WTC11 (cell line): ENCODE results near the gene ARL15. TPM values are rescaled to one million over a fixed set of nuclear protein-coding genes. Genes with fewer than 3 reads are reported as not detected.

ENCODE experiments used
- ATF1 ChIP-seq: sonication (generic); formaldehyde crosslinking; IDR thresholded peaks from 2 replicates; pipeline ENCODE4 v1.8.1; 2023; ENCODE audit warnings: mild to moderate bottlenecking, moderate library complexity, missing genetic modification reagents
- ELF4 ChIP-seq: sonication (generic); formaldehyde crosslinking; IDR thresholded peaks from 2 replicates; pipeline ENCODE4 v1.8.1; 2022; ENCODE audit warnings: low read depth, mild to moderate bottlenecking, moderate library complexity, missing genetic modification reagents
- KAT7 ChIP-seq: sonication (generic); formaldehyde crosslinking; IDR thresholded peaks from 2 replicates; pipeline ENCODE4 v1.8.1; 2023; ENCODE audit warnings: missing genetic modification reagents, mild to moderate bottlenecking, borderline replicate concordance
- NFYB ChIP-seq: sonication (generic); formaldehyde crosslinking; conservative IDR thresholded peaks from 2 replicates; pipeline ENCODE4 v1.8.0; 2022; ENCODE audit warnings: low read depth, missing genetic modification reagents
- NR3C1 ChIP-seq: sonication (generic); formaldehyde crosslinking; conservative IDR thresholded peaks from 2 replicates; pipeline ENCODE4 v1.8.1; 2023; ENCODE audit warnings: low read depth, mild to moderate bottlenecking, missing genetic modification reagents
- OVOL2 ChIP-seq: fragments of 250-450 bp; sonication (Bioruptor Pico); IDR thresholded peaks from 2 replicates; pipeline ENCODE4 v1.9.0; 2021; ENCODE audit warnings: mild to moderate bottlenecking, borderline replicate concordance
- ZNF121 ChIP-seq: sonication (generic); formaldehyde crosslinking; IDR thresholded peaks from 2 replicates; pipeline ENCODE4 v1.8.0; 2023; ENCODE audit warnings: missing genetic modification reagents
- ZNF232 ChIP-seq: sonication (generic); formaldehyde crosslinking; IDR thresholded peaks from 2 replicates; pipeline ENCODE4 v1.8.0; 2022; ENCODE audit warnings: mild to moderate bottlenecking, missing genetic modification reagents
- ZNF317 ChIP-seq: sonication (generic); formaldehyde crosslinking; IDR thresholded peaks from 2 replicates; pipeline ENCODE4 v1.8.1; 2023; ENCODE audit warnings: low read depth, mild to moderate bottlenecking, moderate library complexity, missing genetic modification reagents, borderline replicate concordance
- microRNA-seq: library from miRNA; unstranded; fragments of <30 nt; microRNA quantifications from one replicate; pipeline ENCODE4 v1.2.0, GENCODE V29; 2022; ENCODE audit warnings: borderline number of aligned reads
- total RNA-seq: library from RNA; stranded (reverse); gene quantifications from 3 replicates; pipeline ENCODE4 v1.2.3, GENCODE V29; 2021
- TF ChIP-seq, protein P1 (sequence below): sonication (generic); formaldehyde crosslinking; IDR thresholded peaks from 2 replicates; pipeline ENCODE4 v1.8.0; 2022; ENCODE audit warnings: mild to moderate bottlenecking, missing genetic modification reagents
- TF ChIP-seq, protein P2 (sequence below): fragments of 250-450 bp; sonication (Bioruptor Pico); conservative IDR thresholded peaks from 2 replicates; pipeline ENCODE4 v1.9.0; 2021; ENCODE audit warnings: mild to moderate bottlenecking
- TF ChIP-seq, protein P3 (sequence below): sonication (generic); formaldehyde crosslinking; IDR thresholded peaks from 2 replicates; pipeline ENCODE4 v1.8.1; 2022; ENCODE audit warnings: mild to moderate bottlenecking, missing genetic modification reagents, moderate library complexity, borderline replicate concordance
- TF ChIP-seq, protein P4 (sequence below): sonication (generic); formaldehyde crosslinking; IDR thresholded peaks from 2 replicates; pipeline ENCODE4 v1.8.0; 2022; ENCODE audit warnings: mild to moderate bottlenecking, missing genetic modification reagents

Gene ARL15
- total RNA-seq, 1 experiment from 2014 or later: 20.1 TPM

DNA sequence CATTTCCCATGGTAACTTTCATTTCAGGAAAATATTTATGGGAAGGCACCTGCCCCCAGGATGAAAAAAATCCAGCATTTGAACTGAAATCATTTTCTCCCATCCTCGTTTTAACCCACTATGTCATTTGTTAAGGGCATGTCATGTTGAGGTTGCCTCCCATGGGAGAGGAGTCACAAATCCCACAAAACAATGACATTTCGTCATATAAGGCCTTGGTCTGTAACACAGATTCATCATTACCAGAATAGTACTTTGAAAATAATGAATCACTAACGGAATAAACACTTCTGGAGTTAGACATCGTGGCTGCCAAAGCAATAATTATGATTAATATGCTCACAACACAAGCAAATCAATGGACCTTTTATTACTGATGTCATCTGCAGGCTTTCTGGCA is 475.9 kb downstream of the ARL15 start (continued):
- TF ChIP-seq, protein P1, sequence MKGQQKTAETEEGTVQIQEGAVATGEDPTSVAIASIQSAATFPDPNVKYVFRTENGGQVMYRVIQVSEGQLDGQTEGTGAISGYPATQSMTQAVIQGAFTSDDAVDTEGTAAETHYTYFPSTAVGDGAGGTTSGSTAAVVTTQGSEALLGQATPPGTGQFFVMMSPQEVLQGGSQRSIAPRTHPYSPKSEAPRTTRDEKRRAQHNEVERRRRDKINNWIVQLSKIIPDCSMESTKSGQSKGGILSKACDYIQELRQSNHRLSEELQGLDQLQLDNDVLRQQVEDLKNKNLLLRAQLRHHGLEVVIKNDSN (CRISPR knock-in tag): no peak
- TF ChIP-seq NFYB (CRISPR knock-in tag) (no peak), ZNF317 (CRISPR knock-in tag) (no peak), ZNF121 (CRISPR knock-in tag) (no peak), ZNF232 (CRISPR knock-in tag) (no peak), NR3C1 (CRISPR knock-in tag) (no peak), KAT7 (CRISPR knock-in tag) (no peak), ATF1 (CRISPR knock-in tag) (no peak), ELF4 (CRISPR knock-in tag) (no peak), OVOL2 (CRISPR knock-in tag) (no peak)
- TF ChIP-seq, protein P2, sequence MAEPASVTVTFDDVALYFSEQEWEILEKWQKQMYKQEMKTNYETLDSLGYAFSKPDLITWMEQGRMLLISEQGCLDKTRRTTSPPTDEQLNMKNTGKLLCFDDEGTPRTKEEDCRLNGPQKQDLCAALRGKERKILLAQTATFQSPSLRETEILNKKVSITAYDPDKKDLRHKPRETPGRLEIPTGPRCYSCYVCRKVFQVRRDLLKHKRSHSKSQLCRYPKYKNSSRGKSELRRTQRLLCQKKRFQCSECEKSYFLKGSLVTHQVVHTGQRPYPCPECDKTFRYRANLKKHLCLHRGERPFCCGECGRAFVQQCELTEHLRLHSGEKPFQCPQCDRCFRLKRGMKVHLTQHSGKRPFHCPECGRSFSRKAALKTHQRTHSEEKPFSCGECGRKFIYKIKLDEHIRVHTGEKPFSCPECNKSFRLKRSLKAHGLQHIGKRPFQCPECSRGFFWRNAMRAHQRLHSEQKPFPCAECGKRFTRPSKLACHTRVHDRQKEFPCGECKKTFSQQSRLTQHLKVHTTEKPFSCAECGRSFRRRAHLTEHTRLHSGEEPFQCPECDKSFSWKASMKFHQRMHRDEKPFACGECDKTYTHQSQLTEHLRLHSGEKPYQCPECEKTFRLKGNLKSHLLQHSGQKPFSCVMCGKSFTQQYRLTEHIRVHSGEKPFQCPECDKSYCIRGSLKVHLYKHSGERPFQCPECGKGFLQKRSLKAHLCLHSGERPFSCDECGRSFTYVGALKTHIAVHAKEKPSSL: no peak
- TF ChIP-seq, protein P3, sequence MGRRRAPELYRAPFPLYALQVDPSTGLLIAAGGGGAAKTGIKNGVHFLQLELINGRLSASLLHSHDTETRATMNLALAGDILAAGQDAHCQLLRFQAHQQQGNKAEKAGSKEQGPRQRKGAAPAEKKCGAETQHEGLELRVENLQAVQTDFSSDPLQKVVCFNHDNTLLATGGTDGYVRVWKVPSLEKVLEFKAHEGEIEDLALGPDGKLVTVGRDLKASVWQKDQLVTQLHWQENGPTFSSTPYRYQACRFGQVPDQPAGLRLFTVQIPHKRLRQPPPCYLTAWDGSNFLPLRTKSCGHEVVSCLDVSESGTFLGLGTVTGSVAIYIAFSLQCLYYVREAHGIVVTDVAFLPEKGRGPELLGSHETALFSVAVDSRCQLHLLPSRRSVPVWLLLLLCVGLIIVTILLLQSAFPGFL (CRISPR knock-in tag): no peak
- TF ChIP-seq, protein P4, sequence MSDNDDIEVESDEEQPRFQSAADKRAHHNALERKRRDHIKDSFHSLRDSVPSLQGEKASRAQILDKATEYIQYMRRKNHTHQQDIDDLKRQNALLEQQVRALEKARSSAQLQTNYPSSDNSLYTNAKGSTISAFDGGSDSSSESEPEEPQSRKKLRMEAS (CRISPR knock-in tag): no peak
- TF ChIP-seq, all 79 proteins: peak for 0

Small RNA genes lying within 50 kb of the gene (microRNA-seq; reads per million reads assigned to microRNA genes)
- gene MIR4459 (not detected), gene MIR581 (not detected)

Other genes starting within 250 kb of the ARL15 start
- gene HSPB3, start 145.1 kb upstream of the ARL15 start, total RNA-seq: not detected in 3 replicates
- 20.3 to 24.6 TPM (median 23.6 TPM) in 3 replicates for gene SNX18, start 207.2 kb upstream of the ARL15 start, total RNA-seq